B cell (primary cell): ENCODE results near the gene S100PBP. TPM values are rescaled to one million over a fixed set of nuclear protein-coding genes. Genes with fewer than 3 reads are reported as not detected.

Experiments used
- ATAC-seq: fragments of 200-7000 bp; cut with Tn5 transposase; one replicate; pipeline ENCODE4 v1.10.0; 2021; ENCODE audit warnings: low read depth, mild to moderate bottlenecking, moderate number of reproducible peaks, moderate library complexity
- CTCF ChIA-PET: fragments of 350-600 bp; sonication (Branson Sonifier 250); formaldehyde crosslinking; loops from one replicate; lab custom pipeline; 2021; ENCODE audit warnings: antibody characterized with exemption, inconsistent platforms; lab: Charles Lee
- POLR2A ChIA-PET: fragments of 350-600 bp; sonication (Branson Sonifier 250); formaldehyde crosslinking; loops from one replicate; lab custom pipeline; 2021; ENCODE audit warnings: antibody characterized with exemption; lab: Charles Lee
- DNase-seq: peaks from one replicate; pipeline ENCODE4 v3.0.0; 2013
- H2AFZ ChIP-seq: 2 replicates; pipeline ENCODE4 v1.6.1; 2012; ENCODE audit warnings: mild to moderate bottlenecking, low read depth, low read length; ENCODE audit not compliant: insufficient read depth, poor library complexity, severe bottlenecking
- H3K27ac ChIP-seq, 2 donors: 1 replicate in 1 of 2; 2 replicates in 1 of 2; pipeline ENCODE4 v1.5.1; 2012 to 2013; ENCODE audit warnings: low read length in 2 of 2, mild to moderate bottlenecking in 2 of 2, moderate library complexity in 1 of 2
- H3K27me3 ChIP-seq, 4 experiments: fragments of 200-600 bp in 1 of 4; sonication (generic) in 1 of 4; replicated peaks in 1 of 4; 1 replicate in 2 of 4; 2 replicates in 2 of 4; pipeline versions ENCODE4 v1.6.1 to v1.7.0; 2013 to 2016; ENCODE audit warnings: low read length in 3 of 4, mild to moderate bottlenecking in 2 of 4, mixed read lengths in 1 of 4, moderate library complexity in 1 of 4; ENCODE audit not compliant: insufficient read depth in 4 of 4, control insufficient read depth in 3 of 4; ENCODE audit errors: control extremely low read depth in 1 of 4
- H3K36me3 ChIP-seq, 2 experiments: replicated peaks in 1 of 2; 1 replicate in 1 of 2; 2 replicates in 1 of 2; pipeline versions ENCODE4 v1.6.1 to v1.7.1; 2013; ENCODE audit warnings: low read length in 1 of 2; ENCODE audit not compliant: insufficient read depth in 2 of 2, control insufficient read depth in 1 of 2; ENCODE audit errors: control extremely low read depth in 1 of 2, extremely low read depth in 1 of 2
- H3K4me1 ChIP-seq, 2 donors: fragments of 200-600 bp in 1 of 2; sonication (generic) in 1 of 2; 1 replicate in 1 of 2; 2 replicates in 1 of 2; pipeline versions ENCODE4 v1.5.1 to v1.6.1; 2013 to 2017; ENCODE audit warnings: low read length in 2 of 2; ENCODE audit not compliant: control insufficient read depth in 2 of 2, insufficient read depth in 2 of 2
- H3K4me2 ChIP-seq: replicated peaks from 2 replicates; pipeline ENCODE3; 2012; ENCODE audit warnings: mild to moderate bottlenecking, low read depth, low read length; ENCODE audit not compliant: poor library complexity, severe bottlenecking
- H3K4me3 ChIP-seq, 5 experiments: fragments of 200-600 bp in 1 of 5; sonication (generic) in 1 of 5; 1 replicate in 3 of 5; 2 replicates in 2 of 5; pipeline versions ENCODE4 v1.5.1 to v1.7.0; 2011 to 2016; ENCODE audit warnings: low read length in 4 of 5, mild to moderate bottlenecking in 4 of 5, low read depth in 2 of 5, control low read depth in 1 of 5, moderate library complexity in 1 of 5; ENCODE audit not compliant: insufficient read depth in 1 of 5; ENCODE audit errors: control extremely low read depth in 1 of 5, extremely low read depth in 1 of 5
- H3K79me2 ChIP-seq: fragments of 200-600 bp; sonication (generic); one replicate; pipeline ENCODE4 v1.6.0; 2016; ENCODE audit warnings: low read length; ENCODE audit not compliant: control insufficient read depth, insufficient read depth
- H3K9ac ChIP-seq: fragments of 200-600 bp; sonication (generic); 2 replicates; pipeline ENCODE4 v1.6.1; 2017; ENCODE audit warnings: mild to moderate bottlenecking, low read length, moderate library complexity
- H3K9me3 ChIP-seq, 3 donors: one replicate each; pipeline versions ENCODE4 v1.6.1 to v1.7.1; 2013; ENCODE audit warnings: low read length in 2 of 3; ENCODE audit not compliant: control insufficient read depth in 2 of 3, insufficient read depth in 1 of 3; ENCODE audit errors: control extremely low read depth in 1 of 3
- H4K20me1 ChIP-seq: 2 replicates; pipeline ENCODE4 v1.6.0; 2012; ENCODE audit warnings: mild to moderate bottlenecking, low read length; ENCODE audit not compliant: insufficient read depth, control insufficient read depth, poor library complexity, severe bottlenecking
- H3K27ac Mint-ChIP-seq: one replicate; pipeline ENCODE4 v1.8.0; 2021; ENCODE audit warnings: mixed read lengths
- H3K27me3 Mint-ChIP-seq: one replicate; pipeline ENCODE4 v1.8.0; 2021; ENCODE audit warnings: mixed read lengths
- H3K4me1 Mint-ChIP-seq: one replicate; pipeline ENCODE4 v1.8.0; 2021; ENCODE audit warnings: mixed read lengths
- H3K4me3 Mint-ChIP-seq: one replicate; pipeline ENCODE4 v1.8.0; 2021; ENCODE audit warnings: mixed read lengths
- H3K9me3 Mint-ChIP-seq: one replicate; pipeline ENCODE4 v1.8.0; 2022; ENCODE audit warnings: mixed read lengths; ENCODE audit not compliant: insufficient read depth
- CTCF ChIP-seq: fragments of 200-600 bp; IDR thresholded peaks from one replicate; pipeline ENCODE4 v1.8.0; 2022; ENCODE audit warnings: antibody characterized with exemption, mild to moderate bottlenecking
- EZH2 ChIP-seq: IDR thresholded peaks from 2 replicates; pipeline ENCODE4 v1.6.1; 2012; ENCODE audit warnings: borderline replicate concordance, low read depth, mild to moderate bottlenecking, moderate library complexity, low read length; ENCODE audit not compliant: insufficient read depth, poor library complexity, severe bottlenecking
- WGBS: methylation state at CpG from one replicate; pipeline ENCODE4 v1.1.5; 2013; ENCODE audit warnings: missing lambda C conversion rate; ENCODE audit not compliant: insufficient coverage; 5-methylcytosine and 5-hydroxymethylcytosine counted together
- intact Hi-C: fragments of 100-400 bp; cut with micrococcal nuclease; formaldehyde crosslinking; loops from one replicate; pipeline ENCODE4 v1.10.0; 2022
- polyA plus RNA-seq: library from polyadenylated mRNA; depleted of rRNA; stranded (reverse); fragments of >200 nt; gene quantifications from 2 replicates; pipeline ENCODE4 v1.2.3, GENCODE V29; 2012
- total RNA-seq, 2 donors: library from RNA; stranded (reverse); fragments of 120-200 nt in 1 of 2; gene quantifications; 1 replicate in 1 of 2; 2 replicates in 1 of 2; pipeline versions ENCODE4 v1.2.3 to v1.2.4, GENCODE V29; 2013 to 2022

S100PBP gene
- total and polyA plus RNA-seq, 2 donors (not counting 1 experiment from before 2014, with no cell fraction given) = 32.5 to 94.1 TPM

DNA sequence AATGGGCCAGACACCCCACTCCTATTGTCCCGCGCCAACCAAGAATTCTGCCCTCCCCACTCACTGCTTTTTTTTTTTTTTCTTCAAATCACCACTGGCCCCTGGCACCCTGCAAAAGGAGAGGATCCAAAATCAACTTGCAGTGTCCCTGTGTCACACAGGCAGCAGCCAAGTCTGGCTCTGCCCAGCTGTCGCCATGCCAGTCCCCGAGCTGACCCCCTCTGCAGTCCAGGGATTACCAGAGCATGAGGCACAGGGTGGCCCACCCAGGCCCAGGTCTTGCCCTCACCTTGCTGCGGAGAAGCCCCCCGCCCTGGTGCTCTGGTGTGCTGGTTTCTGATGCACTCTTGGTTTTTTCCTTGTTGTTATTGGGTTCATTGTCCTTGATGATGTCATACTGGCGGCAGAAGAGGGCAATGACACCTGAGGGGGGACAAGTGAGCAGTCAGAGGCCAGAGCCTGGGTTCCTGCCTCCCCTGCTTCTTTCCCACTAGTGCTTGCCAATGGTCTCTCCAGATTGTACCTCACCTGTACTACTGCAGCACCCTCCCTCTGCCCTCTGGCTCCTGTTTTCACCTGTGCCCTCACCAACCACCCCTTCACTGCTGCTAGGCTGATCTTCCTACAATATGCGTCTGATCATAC is 47.0 kb downstream of the S100PBP start:
- Histone ChIP-seq H3K4me3 (no peak overlapping the region), H3K27me3 (peaks cover 0 to 2% (median 0%) of the 10 kb centered on the region in 4 experiments), H3K9me3 (no peaks in the 10 kb centered on the region), H4K20me1 (no peaks in the 10 kb centered on the region), H3K79me2 (no peaks in the 10 kb centered on the region), H3K4me1 (no peaks in the 10 kb centered on the region), H3K4me2 (no peak overlapping the region), H3K27ac (no peak overlapping the region), H3K9ac (no peak overlapping the region), H2AFZ (no peak overlapping the region), H3K36me3 (peaks cover 6 to 21% of the 10 kb centered on the region in 2 experiments)
- peaks cover 5% of the 10 kb centered on the region for H3K27me3 Mint-ChIP-seq
- TF ChIP-seq CTCF (no peak), EZH2 (no peak)
- ChIA-PET POLR2A (no interaction called here), CTCF (interaction anchor here (0.8 to 1.3 kb wide), 2 partner anchors 7 to 230 kb away, joined by 3 to 4 read pairs; no protein-coding TSS in a partner anchor)
- H3K4me1 Mint-ChIP-seq = peaks cover 5% of the 10 kb centered on the region
- H3K9me3 Mint-ChIP-seq = no peaks in the 10 kb centered on the region
- H3K27ac Mint-ChIP-seq = no peak overlapping the region
- no peak for DNase-seq
- no peak for ATAC-seq
- 94% methylated on average over 7 of the region's 8 CpGs for WGBS
- no peak overlapping the region for H3K4me3 Mint-ChIP-seq
- intact Hi-C loops = no loop called here

- no peak for TF ChIP-seq CTCF
- TF ChIP-seq EZH2 = no peak
- no CpG with 5 or more reads among the region's 3 CpGs for WGBS
- ATAC-seq (no peak), DNase-seq (no peak)
- H3K79me2 ChIP-seq = no peaks in the 10 kb centered on the region
- H3K27me3 ChIP-seq = peaks cover 0 to 11% (median 4%) of the 10 kb centered on the region in 4 experiments
- no peak overlapping the region for H3K4me3 ChIP-seq
- no peak overlapping the region for H3K9ac ChIP-seq
- H3K36me3 ChIP-seq = peaks cover 2 to 16% of the 10 kb centered on the region in 2 experiments
- intact Hi-C loops = no loop called here
- Mint-ChIP-seq H3K4me3 (no peak overlapping the region), H3K27me3 (peaks cover 9% of the 10 kb centered on the region), H3K9me3 (no peaks in the 10 kb centered on the region), H3K4me1 (peaks cover 12% of the 10 kb centered on the region), H3K27ac (no peak overlapping the region)
- peaks cover 0 to 3% (median 0%) of the 10 kb centered on the region in 3 donors for H3K9me3 ChIP-seq
- H4K20me1 ChIP-seq = peaks cover 4% of the 10 kb centered on the region
- POLR2A ChIA-PET = no interaction called here
- no peak overlapping the region for H3K4me2 ChIP-seq
- peaks cover 4 to 5% of the 10 kb centered on the region in 2 donors for H3K4me1 ChIP-seq
- no peak overlapping the region for H3K27ac ChIP-seq
- CTCF ChIA-PET = interaction anchor here (1.1 kb wide), 1 partner anchor 345 kb away, joined by 3 read pairs; no protein-coding TSS in a partner anchor
- no peak overlapping the region for H2AFZ ChIP-seq
Observed at GRCh38 chr1:32865639-32866405, 48.4 kb downstream of the S100PBP start.
